ENCODE measurements around the gene PHACTR1. TPM values are rescaled to one million over a fixed set of nuclear protein-coding genes. Genes with fewer than 3 reads are reported as not detected.
"Not testable (repeated sequence)": the region's sequence is repeated elsewhere in the genome, so short reads cannot be mapped to it uniquely, and the experiment has no call there.

PHACTR1 gene
- total RNA-seq, 1 donor, result 0.43 TPM

DNA sequence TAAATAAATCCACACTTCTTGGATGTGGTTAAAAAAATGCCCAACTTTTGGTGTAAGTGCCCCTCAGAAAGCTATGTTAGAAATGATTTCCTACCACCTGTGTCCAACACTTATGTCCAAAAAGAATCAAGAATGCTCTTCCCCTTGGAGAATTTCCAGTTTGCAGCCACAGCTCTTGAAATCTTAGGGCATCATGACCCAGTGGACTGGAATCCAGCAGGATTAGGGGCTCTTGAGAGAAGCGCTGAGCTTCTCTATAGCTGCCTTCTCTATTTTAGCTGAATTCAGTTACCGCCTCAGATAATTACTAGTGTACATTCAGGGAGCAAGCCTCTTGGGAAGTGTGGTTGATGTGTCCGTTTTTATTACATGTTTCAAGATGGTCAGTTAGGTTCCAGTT lies 2.5 kb downstream of the PHACTR1 start:
- TF ChIP-seq CTCF (IDR thresholded peaks at IDR 0.05; ENCODE audit: insufficient read depth, low read depth, low read length), result no peak
- no peak for DNase-seq (ENCODE audit: low read depth)
- no peak overlapping the region for H3K4me3 ChIP-seq (ENCODE audit: low read depth, low read length)

- H3K4me3 ChIP-seq (ENCODE audit: low read depth, low read length), result no peak overlapping the region
- no peak for TF ChIP-seq CTCF (IDR thresholded peaks at IDR 0.05; ENCODE audit: insufficient read depth, low read depth, low read length)
- DNase-seq (ENCODE audit: low read depth), result no peak
These were observed 3.7 kb downstream of the PHACTR1 start for GRCh38 chr6:12720310-12720709.

GRCh38 chr6:12725263-12725662 lies 8.7 kb downstream of the PHACTR1 start:
- DNase-seq (ENCODE audit: low read depth), result no peak
- H3K4me3 ChIP-seq (ENCODE audit: low read depth, low read length), result no peak overlapping the region

GRCh38 chr6:12729467-12729866 lies 12.9 kb downstream of the PHACTR1 start:
- no peak overlapping the region for H3K4me3 ChIP-seq (ENCODE audit: low read depth, low read length)
- no peak for DNase-seq (ENCODE audit: low read depth)
- TF ChIP-seq CTCF (IDR thresholded peaks at IDR 0.05; ENCODE audit: insufficient read depth, low read depth, low read length), result no peak

More at GRCh38 chr6:12725263-12725662, 8.7 kb downstream of the PHACTR1 start:
- TF ChIP-seq CTCF (IDR thresholded peaks at IDR 0.05; ENCODE audit: insufficient read depth, low read depth, low read length), result no peak

GRCh38 chr6:12730809-12731208 lies 14.2 kb downstream of the PHACTR1 start:
- not testable (repeated sequence) for DNase-seq (ENCODE audit: low read depth); H3K4me3 ChIP-seq (ENCODE audit: low read depth, low read length)

- no peak for TF ChIP-seq CTCF (IDR thresholded peaks at IDR 0.05; ENCODE audit: insufficient read depth, low read depth, low read length)
- H3K4me3 ChIP-seq (ENCODE audit: low read depth, low read length), result no peak overlapping the region
- DNase-seq (ENCODE audit: low read depth), result no peak
These were observed 17.3 kb downstream of the PHACTR1 start for GRCh38 chr6:12733876-12734275.

GRCh38 chr6:12735786-12736185 lies 19.2 kb downstream of the PHACTR1 start:
- DNase-seq (ENCODE audit: low read depth), result no peak
- TF ChIP-seq CTCF (IDR thresholded peaks at IDR 0.05; ENCODE audit: insufficient read depth, low read depth, low read length), result no peak
- no peak overlapping the region for H3K4me3 ChIP-seq (ENCODE audit: low read depth, low read length)
